GM23338 (cell line): ENCODE data around the gene CES4A. TPM values are rescaled to one million over a fixed set of nuclear protein-coding genes. Genes with fewer than 3 reads are reported as not detected.

Experiments used
- ATAC-seq: fragments of 200-7000 bp; cut with Tn5 transposase; 3 replicates; pipeline ENCODE4 v1.9.1; 2020
- DNase-seq: peaks from one replicate; pipeline ENCODE4 v3.0.0-alpha.2; 2015; ENCODE audit warnings: low spot score
- H2AFZ ChIP-seq: fragments of 200-600 bp; sonication (generic); 2 replicates; pipeline ENCODE4 v1.8.0; 2016; ENCODE audit warnings: antibody characterized with exemption, mild to moderate bottlenecking, moderate library complexity
- H3F3A ChIP-seq: fragments of 200-600 bp; sonication (generic); replicated peaks from 2 replicates; pipeline ENCODE4 v1.8.0; 2017; ENCODE audit warnings: antibody characterized with exemption, mixed run types, low read depth
- H3K27ac ChIP-seq: fragments of 200-600 bp; sonication (generic); 2 replicates; pipeline ENCODE4 v1.6.1; 2016; ENCODE audit warnings: low read depth
- H3K27me3 ChIP-seq: fragments of 200-600 bp; sonication (generic); 2 replicates; pipeline ENCODE4 v1.8.0; 2016; ENCODE audit warnings: mild to moderate bottlenecking, mixed run types, moderate library complexity; ENCODE audit not compliant: insufficient read depth
- H3K36me3 ChIP-seq: fragments of 200-600 bp; sonication (generic); 2 replicates; pipeline ENCODE4 v1.8.0; 2016; ENCODE audit warnings: mild to moderate bottlenecking; ENCODE audit not compliant: insufficient read depth
- H3K4me1 ChIP-seq: fragments of 200-600 bp; sonication (generic); 2 replicates; pipeline ENCODE4 v1.8.0; 2016; ENCODE audit warnings: mild to moderate bottlenecking, moderate library complexity; ENCODE audit not compliant: insufficient read depth
- H3K4me2 ChIP-seq: fragments of 200-600 bp; sonication (generic); 2 replicates; pipeline ENCODE4 v1.7.1; 2017; ENCODE audit warnings: mixed run types
- H3K4me3 ChIP-seq: fragments of 200-600 bp; sonication (generic); 2 replicates; pipeline ENCODE4 v1.6.1; 2016; ENCODE audit warnings: mixed run types
- H3K79me2 ChIP-seq: fragments of 200-600 bp; sonication (generic); replicated peaks from 2 replicates; pipeline ENCODE4 v1.8.0; 2017; ENCODE audit warnings: mild to moderate bottlenecking; ENCODE audit not compliant: insufficient read depth
- H3K9me2 ChIP-seq: fragments of 200-600 bp; sonication (generic); 2 replicates; pipeline ENCODE4 v1.8.0; 2017; ENCODE audit not compliant: insufficient read depth
- H4K20me1 ChIP-seq: fragments of 200-600 bp; sonication (generic); replicated peaks from 2 replicates; pipeline ENCODE4 v1.8.0; 2017; ENCODE audit warnings: mild to moderate bottlenecking; ENCODE audit not compliant: insufficient read depth
- H3K27ac Mint-ChIP-seq: 2 replicates; pipeline ENCODE4 v1.8.0; 2020; ENCODE audit warnings: inconsistent platforms, mild to moderate bottlenecking, moderate library complexity, mixed read lengths
- H3K27me3 Mint-ChIP-seq: 3 replicates; pipeline ENCODE4 v1.8.0; 2022; ENCODE audit warnings: low read depth, mild to moderate bottlenecking, moderate library complexity, mixed read lengths, inconsistent platforms; ENCODE audit not compliant: insufficient read depth, poor library complexity
- H3K36me3 Mint-ChIP-seq: 3 replicates; pipeline ENCODE4 v1.8.0; 2021; ENCODE audit warnings: low read depth, mild to moderate bottlenecking, inconsistent platforms, moderate library complexity, mixed read lengths
- H3K4me1 Mint-ChIP-seq: 3 replicates; pipeline ENCODE4 v1.8.0; 2020; ENCODE audit warnings: mild to moderate bottlenecking, inconsistent platforms, mixed read lengths
- H3K4me3 Mint-ChIP-seq: 3 replicates; pipeline ENCODE4 v1.8.0; 2021; ENCODE audit warnings: moderate library complexity, mild to moderate bottlenecking, inconsistent platforms, mixed read lengths
- H3K9me3 Mint-ChIP-seq: 3 replicates; pipeline ENCODE4 v1.8.0; 2020; ENCODE audit warnings: moderate library complexity, mild to moderate bottlenecking, inconsistent platforms, mixed read lengths
- CREB1 ChIP-seq: fragments of 250-450 bp; sonication (Bioruptor Pico); IDR thresholded peaks from 2 replicates; pipeline ENCODE4 v1.5.0; 2020; ENCODE audit warnings: low read depth, mild to moderate bottlenecking, moderate library complexity
- ETS1 ChIP-seq: IDR thresholded peaks from 2 replicates; pipeline ENCODE4 v1.6.1; 2016; ENCODE audit warnings: antibody characterized with exemption
- JUNB ChIP-seq: IDR thresholded peaks from one replicate; pipeline ENCODE4 v1.6.1; 2016; ENCODE audit warnings: antibody characterized with exemption; ENCODE audit not compliant: unreplicated experiment
- POLR2AphosphoS5 ChIP-seq: IDR thresholded peaks from 2 replicates; pipeline ENCODE4 v1.6.1; 2016; ENCODE audit warnings: antibody characterized with exemption, low read depth
- ZNF114 ChIP-seq: fragments of 250-450 bp; sonication (Bioruptor Pico); IDR thresholded peaks from 2 replicates; pipeline ENCODE4 v1.5.0; 2020; ENCODE audit warnings: mild to moderate bottlenecking, moderate library complexity
- ZNF331 ChIP-seq: fragments of 250-450 bp; sonication (Bioruptor Pico); IDR thresholded peaks from 2 replicates; pipeline ENCODE4 v1.5.0; 2020; ENCODE audit warnings: low read depth, mild to moderate bottlenecking, moderate library complexity
- ZNF462 ChIP-seq: fragments of 250-450 bp; sonication (Bioruptor Pico); IDR thresholded peaks from 2 replicates; pipeline ENCODE4 v1.5.0; 2020; ENCODE audit warnings: mild to moderate bottlenecking, moderate library complexity
- polyA plus RNA-seq: library from polyadenylated mRNA; unstranded; fragments of >200 nt; fragmentation: Nextera tagmentation; extraction: Ambion mirVana; gene quantifications from 2 replicates; pipeline ENCODE4 v1.2.1, GENCODE V29; 2016
- total RNA-seq: library from RNA; depleted of rRNA; stranded (reverse); fragments of >200 nt; shearing (Covaris generic); gene quantifications from 2 replicates; pipeline ENCODE4 v1.2.3, GENCODE V29; 2014

CES4A gene
- total and polyA plus RNA-seq, 2 experiments from 2014 or later = 0.10 to 0.42 TPM

GRCh38 chr16:67017421-67017750 lies 29.0 kb downstream of the CES4A start (continued):
- no peak for TF ChIP-seq ZNF462
- TF ChIP-seq JUNB = no peak
- no peak for TF ChIP-seq ETS1
- TF ChIP-seq POLR2AphosphoS5 = no peak
- TF ChIP-seq CREB1 = no peak
- no peak for TF ChIP-seq ZNF331 (CRISPR knock-in tag)
- no peak for TF ChIP-seq ZNF114 (CRISPR knock-in tag)

GRCh38 chr16:67017810-67018488 lies 29.6 kb downstream of the CES4A start:
- H3K36me3 Mint-ChIP-seq = no peaks in the 10 kb centered on the region
- ATAC-seq (peak; percentile 92), DNase-seq (peak; percentile 99)
- H3K4me1 ChIP-seq = peaks cover 4% of the 10 kb centered on the region; the same call in 1 of the 2 replicates
- no peak overlapping the region for H2AFZ ChIP-seq
- H3K9me3 Mint-ChIP-seq = no peaks in the 10 kb centered on the region
- no peaks in the 10 kb centered on the region for H3F3A ChIP-seq
- no peaks in the 10 kb centered on the region for H4K20me1 ChIP-seq
- H3K27me3 Mint-ChIP-seq = peaks cover 35% of the 10 kb centered on the region
- H3K27ac Mint-ChIP-seq = no peak overlapping the region
- no peak overlapping the region for H3K4me3 Mint-ChIP-seq
- H3K36me3 ChIP-seq = no peaks in the 10 kb centered on the region
- H3K4me3 ChIP-seq = no peak overlapping the region
- no peaks in the 10 kb centered on the region; the same call in 1 of the 3 replicates for H3K4me1 Mint-ChIP-seq
- H3K27ac ChIP-seq = no peak overlapping the region
- peaks cover 35% of the 10 kb centered on the region for H3K27me3 ChIP-seq
- no peaks in the 10 kb centered on the region for H3K9me2 ChIP-seq
- no peak overlapping the region for H3K4me2 ChIP-seq
- H3K79me2 ChIP-seq = no peaks in the 10 kb centered on the region
- no peak for TF ChIP-seq ZNF114 (CRISPR knock-in tag)
- no peak for TF ChIP-seq ZNF462
- no peak for TF ChIP-seq JUNB
